Measurements from ENCODE around the gene CPNE9. TPM values are rescaled to one million over a fixed set of nuclear protein-coding genes. Genes with fewer than 3 reads are reported as not detected.

CPNE9 gene
- total and polyA plus RNA-seq, 2 experiments from 2014 or later = 7.0 to 8.8 TPM

DNA sequence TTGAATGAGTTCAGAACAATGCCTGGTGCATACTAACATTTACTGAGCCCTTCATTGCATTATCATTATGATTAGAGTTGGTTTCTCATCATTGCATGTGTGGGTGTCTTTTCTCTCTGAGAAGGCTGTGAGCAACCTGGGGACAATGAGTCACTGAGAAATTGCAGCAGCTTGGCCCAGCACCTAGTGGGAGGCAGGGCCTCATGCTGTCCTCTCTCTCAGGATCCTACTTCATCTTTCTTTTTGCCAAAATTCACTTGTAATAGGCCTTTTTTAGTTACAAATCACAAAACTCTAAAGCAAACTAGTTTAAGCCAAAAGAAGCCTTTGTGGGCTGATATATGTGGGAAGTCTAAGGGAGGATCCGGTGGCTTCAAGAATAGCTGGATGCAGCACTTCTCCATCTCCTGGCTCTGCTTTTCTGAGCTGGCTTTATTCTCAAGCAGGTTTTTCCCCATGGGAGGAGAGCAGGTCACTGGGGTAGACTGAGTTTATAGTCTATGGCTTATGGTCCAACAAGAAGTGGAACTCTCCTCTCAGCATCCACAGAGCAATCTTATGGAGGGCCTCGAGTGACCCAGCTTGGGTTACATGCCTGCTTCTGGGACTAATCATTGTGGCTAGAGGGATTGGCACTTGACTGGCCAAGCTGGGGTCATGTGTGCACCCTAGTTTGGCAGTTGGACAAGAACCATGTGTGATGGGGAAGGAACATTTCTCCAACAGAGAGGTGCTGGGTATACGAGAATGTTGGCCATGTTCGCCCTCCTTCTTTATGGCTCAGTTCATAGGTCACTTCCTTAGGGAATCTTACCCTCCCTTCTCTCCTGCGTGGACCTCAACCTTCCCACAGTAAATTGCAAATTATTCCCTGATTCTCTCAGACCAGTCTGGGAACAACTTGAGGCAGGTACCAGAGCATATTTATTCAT lies 74.8 kb downstream of the CPNE9 start:
- Mint-ChIP-seq H3K27ac (no peak overlapping the region), H3K36me3 (ENCODE audit: low read depth) (peaks cover 21% of the 10 kb centered on the region), H3K4me1 (no peaks in the 10 kb centered on the region), H3K27me3 (ENCODE audit: insufficient read depth, low read depth, poor library complexity) (peaks cover 14% of the 10 kb centered on the region), H3K4me3 (no peak overlapping the region), H3K9me3 (no peaks in the 10 kb centered on the region)
- no peak for TF ChIP-seq CREB1 (CRISPR knock-in tag; IDR thresholded peaks at IDR 0.05; ENCODE audit: low read depth)
- no peak for TF ChIP-seq ZNF114 (CRISPR knock-in tag; IDR thresholded peaks at IDR 0.05)
- TF ChIP-seq, protein P1, sequence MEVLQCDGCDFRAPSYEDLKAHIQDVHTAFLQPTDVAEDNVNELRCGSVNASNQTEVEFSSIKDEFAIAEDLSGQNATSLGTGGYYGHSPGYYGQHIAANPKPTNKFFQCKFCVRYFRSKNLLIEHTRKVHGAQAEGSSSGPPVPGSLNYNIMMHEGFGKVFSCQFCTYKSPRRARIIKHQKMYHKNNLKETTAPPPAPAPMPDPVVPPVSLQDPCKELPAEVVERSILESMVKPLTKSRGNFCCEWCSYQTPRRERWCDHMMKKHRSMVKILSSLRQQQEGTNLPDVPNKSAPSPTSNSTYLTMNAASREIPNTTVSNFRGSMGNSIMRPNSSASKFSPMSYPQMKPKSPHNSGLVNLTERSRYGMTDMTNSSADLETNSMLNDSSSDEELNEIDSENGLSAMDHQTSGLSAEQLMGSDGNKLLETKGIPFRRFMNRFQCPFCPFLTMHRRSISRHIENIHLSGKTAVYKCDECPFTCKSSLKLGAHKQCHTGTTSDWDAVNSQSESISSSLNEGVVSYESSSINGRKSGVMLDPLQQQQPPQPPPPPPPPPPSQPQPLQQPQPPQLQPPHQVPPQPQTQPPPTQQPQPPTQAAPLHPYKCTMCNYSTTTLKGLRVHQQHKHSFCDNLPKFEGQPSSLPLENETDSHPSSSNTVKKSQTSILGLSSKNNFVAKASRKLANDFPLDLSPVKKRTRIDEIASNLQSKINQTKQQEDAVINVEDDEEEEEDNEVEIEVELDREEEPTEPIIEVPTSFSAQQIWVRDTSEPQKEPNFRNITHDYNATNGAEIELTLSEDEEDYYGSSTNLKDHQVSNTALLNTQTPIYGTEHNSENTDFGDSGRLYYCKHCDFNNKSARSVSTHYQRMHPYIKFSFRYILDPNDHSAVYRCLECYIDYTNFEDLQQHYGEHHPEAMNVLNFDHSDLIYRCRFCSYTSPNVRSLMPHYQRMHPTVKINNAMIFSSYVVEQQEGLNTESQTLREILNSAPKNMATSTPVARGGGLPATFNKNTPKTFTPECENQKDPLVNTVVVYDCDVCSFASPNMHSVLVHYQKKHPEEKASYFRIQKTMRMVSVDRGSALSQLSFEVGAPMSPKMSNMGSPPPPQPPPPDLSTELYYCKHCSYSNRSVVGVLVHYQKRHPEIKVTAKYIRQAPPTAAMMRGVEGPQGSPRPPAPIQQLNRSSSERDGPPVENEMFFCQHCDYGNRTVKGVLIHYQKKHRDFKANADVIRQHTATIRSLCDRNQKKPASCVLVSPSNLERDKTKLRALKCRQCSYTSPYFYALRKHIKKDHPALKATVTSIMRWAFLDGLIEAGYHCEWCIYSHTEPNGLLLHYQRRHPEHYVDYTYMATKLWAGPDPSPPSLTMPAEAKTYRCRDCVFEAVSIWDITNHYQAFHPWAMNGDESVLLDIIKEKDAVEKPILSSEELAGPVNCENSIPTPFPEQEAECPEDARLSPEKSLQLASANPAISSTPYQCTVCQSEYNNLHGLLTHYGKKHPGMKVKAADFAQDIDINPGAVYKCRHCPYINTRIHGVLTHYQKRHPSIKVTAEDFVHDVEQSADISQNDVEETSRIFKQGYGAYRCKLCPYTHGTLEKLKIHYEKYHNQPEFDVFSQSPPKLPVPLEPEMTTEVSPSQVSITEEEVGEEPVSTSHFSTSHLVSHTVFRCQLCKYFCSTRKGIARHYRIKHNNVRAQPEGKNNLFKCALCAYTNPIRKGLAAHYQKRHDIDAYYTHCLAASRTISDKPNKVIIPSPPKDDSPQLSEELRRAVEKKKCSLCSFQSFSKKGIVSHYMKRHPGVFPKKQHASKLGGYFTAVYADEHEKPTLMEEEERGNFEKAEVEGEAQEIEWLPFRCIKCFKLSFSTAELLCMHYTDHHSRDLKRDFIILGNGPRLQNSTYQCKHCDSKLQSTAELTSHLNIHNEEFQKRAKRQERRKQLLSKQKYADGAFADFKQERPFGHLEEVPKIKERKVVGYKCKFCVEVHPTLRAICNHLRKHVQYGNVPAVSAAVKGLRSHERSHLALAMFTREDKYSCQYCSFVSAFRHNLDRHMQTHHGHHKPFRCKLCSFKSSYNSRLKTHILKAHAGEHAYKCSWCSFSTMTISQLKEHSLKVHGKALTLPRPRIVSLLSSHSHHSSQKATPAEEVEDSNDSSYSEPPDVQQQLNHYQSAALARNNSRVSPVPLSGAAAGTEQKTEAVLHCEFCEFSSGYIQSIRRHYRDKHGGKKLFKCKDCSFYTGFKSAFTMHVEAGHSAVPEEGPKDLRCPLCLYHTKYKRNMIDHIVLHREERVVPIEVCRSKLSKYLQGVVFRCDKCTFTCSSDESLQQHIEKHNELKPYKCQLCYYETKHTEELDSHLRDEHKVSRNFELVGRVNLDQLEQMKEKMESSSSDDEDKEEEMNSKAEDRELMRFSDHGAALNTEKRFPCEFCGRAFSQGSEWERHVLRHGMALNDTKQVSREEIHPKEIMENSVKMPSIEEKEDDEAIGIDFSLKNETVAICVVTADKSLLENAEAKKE (CRISPR knock-in tag; IDR thresholded peaks at IDR 0.05) = no peak
- no peak for TF ChIP-seq STAT1 (IDR thresholded peaks at IDR 0.05; ENCODE audit: unreplicated experiment)
- TF ChIP-seq ETS1 (IDR thresholded peaks at IDR 0.05) = no peak
- TF ChIP-seq ZNF331 (CRISPR knock-in tag; IDR thresholded peaks at IDR 0.05; ENCODE audit: low read depth) = no peak
- TF ChIP-seq, protein P2, sequence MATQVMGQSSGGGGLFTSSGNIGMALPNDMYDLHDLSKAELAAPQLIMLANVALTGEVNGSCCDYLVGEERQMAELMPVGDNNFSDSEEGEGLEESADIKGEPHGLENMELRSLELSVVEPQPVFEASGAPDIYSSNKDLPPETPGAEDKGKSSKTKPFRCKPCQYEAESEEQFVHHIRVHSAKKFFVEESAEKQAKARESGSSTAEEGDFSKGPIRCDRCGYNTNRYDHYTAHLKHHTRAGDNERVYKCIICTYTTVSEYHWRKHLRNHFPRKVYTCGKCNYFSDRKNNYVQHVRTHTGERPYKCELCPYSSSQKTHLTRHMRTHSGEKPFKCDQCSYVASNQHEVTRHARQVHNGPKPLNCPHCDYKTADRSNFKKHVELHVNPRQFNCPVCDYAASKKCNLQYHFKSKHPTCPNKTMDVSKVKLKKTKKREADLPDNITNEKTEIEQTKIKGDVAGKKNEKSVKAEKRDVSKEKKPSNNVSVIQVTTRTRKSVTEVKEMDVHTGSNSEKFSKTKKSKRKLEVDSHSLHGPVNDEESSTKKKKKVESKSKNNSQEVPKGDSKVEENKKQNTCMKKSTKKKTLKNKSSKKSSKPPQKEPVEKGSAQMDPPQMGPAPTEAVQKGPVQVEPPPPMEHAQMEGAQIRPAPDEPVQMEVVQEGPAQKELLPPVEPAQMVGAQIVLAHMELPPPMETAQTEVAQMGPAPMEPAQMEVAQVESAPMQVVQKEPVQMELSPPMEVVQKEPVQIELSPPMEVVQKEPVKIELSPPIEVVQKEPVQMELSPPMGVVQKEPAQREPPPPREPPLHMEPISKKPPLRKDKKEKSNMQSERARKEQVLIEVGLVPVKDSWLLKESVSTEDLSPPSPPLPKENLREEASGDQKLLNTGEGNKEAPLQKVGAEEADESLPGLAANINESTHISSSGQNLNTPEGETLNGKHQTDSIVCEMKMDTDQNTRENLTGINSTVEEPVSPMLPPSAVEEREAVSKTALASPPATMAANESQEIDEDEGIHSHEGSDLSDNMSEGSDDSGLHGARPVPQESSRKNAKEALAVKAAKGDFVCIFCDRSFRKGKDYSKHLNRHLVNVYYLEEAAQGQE (IDR thresholded peaks at IDR 0.05; ENCODE audit: unreplicated experiment) = no peak
- TF ChIP-seq POLR2AphosphoS5 (IDR thresholded peaks at IDR 0.05; ENCODE audit: low read depth) = no peak
- no peak for TF ChIP-seq EZH2phosphoT487 (IDR thresholded peaks at IDR 0.05; ENCODE audit: unreplicated experiment)
- no peak for TF ChIP-seq CTCF (conservative IDR thresholded peaks at IDR 0.05; ENCODE audit: low read depth in 2 of 2)
- TF ChIP-seq EZH2 (IDR thresholded peaks at IDR 0.05; ENCODE audit: low read depth, unreplicated experiment) = no peak
- no peak for TF ChIP-seq JUNB (IDR thresholded peaks at IDR 0.05; ENCODE audit: unreplicated experiment)
- TF ChIP-seq NANOG (IDR thresholded peaks at IDR 0.05; ENCODE audit: borderline replicate concordance) = no peak
- Histone ChIP-seq H3F3A (replicated peaks; ENCODE audit: low read depth) (no peaks in the 10 kb centered on the region), H3K4me1 (ENCODE audit: insufficient read depth) (no peaks in the 10 kb centered on the region), H3K79me2 (replicated peaks; ENCODE audit: insufficient read depth) (no peaks in the 10 kb centered on the region), H2AFZ (no peak overlapping the region), H3K9me2 (ENCODE audit: insufficient read depth) (no peaks in the 10 kb centered on the region), H3K36me3 (ENCODE audit: insufficient read depth) (no peaks in the 10 kb centered on the region), H4K20me1 (replicated peaks; ENCODE audit: insufficient read depth) (no peaks in the 10 kb centered on the region; the same call in 1 of the 2 replicates), H3K4me2 (no peak overlapping the region), H3K27me3 (ENCODE audit: insufficient read depth) (0 out of 2 replicates have a peak, but pooled peaks cover 2% of the 10 kb centered on the region), H3K27ac (ENCODE audit: low read depth) (no peak overlapping the region), H3K4me3 (no peak overlapping the region)
- ATAC-seq (no peak), DNase-seq (ENCODE audit: low spot score) (no peak)
